Activated gamma-delta T cell (primary cell): ENCODE data around the gene GUCA1A.

ENCODE experiments used
- DNase-seq: peaks from one replicate; lab custom pipeline; 2025; lab: John Stamatoyannopoulos, UW
- total RNA-seq, 2 donors: gene quantifications; one replicate each; lab custom pipeline; 2026; lab: John Stamatoyannopoulos, UW

GUCA1A gene
- 0 to 0.09 reads per million in 2 donors for total RNA-seq

DNA sequence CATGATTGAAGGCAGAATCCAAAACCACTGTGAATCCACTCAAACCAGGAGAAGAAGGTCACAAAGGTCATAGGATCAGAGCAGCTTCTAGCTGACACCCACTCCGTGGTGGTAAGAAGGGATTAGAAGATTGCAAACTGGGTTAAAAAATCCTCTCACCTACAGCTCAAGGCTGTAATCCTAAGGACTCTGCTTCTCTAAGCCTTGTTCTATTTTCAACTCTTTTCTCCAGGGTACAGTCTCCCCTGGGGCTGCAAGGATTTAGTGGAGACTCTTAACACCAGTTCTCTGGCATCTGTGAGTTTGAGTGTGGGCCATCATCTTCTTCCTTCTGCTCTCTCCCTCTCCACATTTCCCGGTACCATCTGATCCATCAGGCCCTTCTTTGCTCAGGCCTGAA, at the start of gene GUCA1A:
Gene GUCA1A (plus strand): TSS at position 264 of the 400 bp plus-strand sequence. CDS start 250 bp downstream, outside the sequence.
- DNase-seq = no peak

- no peak for DNase-seq
Measured at GRCh38 chr6:42123379-42124103, 49.6 kb upstream of the GUCA1A start.

DNA sequence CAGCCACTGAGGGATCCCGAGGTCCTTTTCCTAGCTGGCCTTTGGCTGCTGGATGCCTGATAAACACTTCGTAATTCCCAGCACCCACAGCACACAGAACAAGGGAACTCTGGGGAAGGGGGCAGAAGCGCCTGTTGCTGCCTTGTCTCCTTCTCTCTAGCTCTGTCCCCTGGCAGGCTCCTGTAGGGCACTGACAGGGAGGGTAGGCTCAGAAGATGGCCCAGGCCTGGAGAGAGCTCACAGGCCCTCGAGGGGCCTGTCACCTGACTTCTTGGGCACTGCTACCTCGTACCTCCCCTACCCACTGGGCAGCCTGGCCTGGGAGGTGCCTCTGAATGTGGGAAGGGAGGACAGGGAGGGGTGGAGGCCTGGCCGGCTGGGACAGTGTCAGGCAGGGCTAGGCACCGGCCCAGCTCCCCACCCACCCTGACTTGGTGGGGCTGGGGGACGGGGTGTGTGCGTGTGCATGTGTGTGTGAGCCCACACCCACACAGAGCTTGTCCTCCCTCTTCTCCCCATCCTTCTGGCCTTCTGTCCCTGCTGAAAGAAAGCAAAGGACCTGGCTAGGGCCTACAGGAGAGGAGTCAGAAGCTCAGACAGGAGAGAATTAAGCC, 48.8 kb upstream of the GUCA1A start:
- no peak for DNase-seq

DNA sequence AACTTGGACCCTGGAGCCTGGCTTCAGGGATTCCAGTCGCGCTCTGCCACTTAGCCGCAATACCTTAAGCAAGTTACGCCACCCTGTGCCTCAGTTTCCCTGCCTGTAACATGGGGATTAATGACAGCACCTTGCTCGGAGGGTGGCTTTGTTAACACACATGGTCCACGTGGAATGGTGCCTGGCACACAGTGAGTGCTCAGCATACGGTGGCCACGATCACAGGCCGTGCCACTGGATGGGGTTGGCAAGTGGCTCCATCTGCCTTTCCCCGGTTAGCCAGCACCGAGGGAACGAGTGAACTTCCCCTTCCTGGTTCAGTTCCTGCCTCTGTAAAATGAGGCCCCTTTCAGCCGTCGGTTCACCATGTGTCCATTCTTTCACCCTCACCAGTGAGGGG, 47.9 kb upstream of the GUCA1A start:
- no peak for DNase-seq

DNA sequence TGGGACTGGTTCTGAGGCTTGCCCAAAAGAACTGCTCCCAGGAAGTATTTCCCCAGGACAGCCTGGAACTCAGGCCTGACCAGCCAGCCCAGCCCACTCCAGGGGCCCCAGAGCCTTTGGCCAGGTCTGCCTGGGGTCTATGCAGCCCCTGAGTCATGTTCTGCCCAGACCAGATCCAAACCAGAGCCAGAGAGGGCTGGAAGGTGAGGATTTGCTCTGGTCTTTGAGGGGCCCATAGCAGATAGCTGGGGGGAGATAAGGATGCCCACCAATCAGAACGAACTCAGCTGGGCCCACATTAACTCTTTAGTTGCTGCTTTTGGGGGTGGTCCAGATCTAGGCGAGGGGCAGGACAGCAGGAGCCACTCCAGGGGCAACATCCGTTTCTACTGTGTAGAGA, 47.5 kb upstream of the GUCA1A start:
- no peak for DNase-seq

GRCh38 chr6:42128460-42129359, 44.5 kb upstream of the GUCA1A start:
- no peak for DNase-seq

GRCh38 chr6:42129360-42129676, 43.8 kb upstream of the GUCA1A start:
- no peak for DNase-seq

GRCh38 chr6:42131531-42131930, 41.6 kb upstream of the GUCA1A start:
- no peak for DNase-seq

DNA sequence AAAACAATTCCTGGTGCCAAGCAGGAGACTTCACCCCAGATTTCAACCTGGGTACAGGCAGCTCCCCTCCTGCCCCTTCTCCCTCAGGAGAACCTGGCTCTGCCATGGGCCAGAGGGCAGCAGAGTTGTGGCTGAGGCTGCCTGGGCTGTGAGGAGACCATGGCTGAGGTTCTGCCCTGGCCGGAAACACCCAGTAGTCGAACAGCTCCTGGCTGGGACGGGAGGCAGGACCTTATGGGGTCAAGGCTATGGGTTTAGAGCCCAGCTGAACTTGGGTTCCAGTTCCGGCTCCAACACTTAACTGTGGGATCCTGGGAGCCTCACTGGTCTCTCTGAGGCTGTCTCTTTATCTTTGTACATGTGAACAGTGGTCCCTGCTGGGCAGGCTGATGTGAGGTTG, 39.2 kb upstream of the GUCA1A start:
- no peak for DNase-seq

DNA sequence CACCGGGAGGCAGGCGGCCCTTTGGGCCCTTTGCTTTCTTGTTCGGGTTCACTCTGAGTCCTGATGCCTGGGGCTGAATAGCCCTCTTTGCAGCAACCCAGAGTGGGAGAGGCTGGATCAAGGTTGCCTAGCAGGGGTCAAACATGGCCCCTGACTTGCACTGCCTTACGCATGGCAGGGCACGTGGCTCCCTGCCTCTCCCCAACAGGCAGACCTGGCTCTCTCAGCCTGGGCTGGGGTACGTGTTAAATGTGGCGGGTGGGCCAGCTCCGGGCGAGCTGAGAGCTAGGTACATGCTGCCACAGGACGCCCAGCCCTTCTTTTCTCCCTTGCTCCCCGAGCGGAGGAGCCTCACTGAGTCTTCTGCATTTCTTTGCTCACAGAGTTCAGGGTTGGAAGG, 38.0 kb upstream of the GUCA1A start:
- DNase-seq = no peak

DNA sequence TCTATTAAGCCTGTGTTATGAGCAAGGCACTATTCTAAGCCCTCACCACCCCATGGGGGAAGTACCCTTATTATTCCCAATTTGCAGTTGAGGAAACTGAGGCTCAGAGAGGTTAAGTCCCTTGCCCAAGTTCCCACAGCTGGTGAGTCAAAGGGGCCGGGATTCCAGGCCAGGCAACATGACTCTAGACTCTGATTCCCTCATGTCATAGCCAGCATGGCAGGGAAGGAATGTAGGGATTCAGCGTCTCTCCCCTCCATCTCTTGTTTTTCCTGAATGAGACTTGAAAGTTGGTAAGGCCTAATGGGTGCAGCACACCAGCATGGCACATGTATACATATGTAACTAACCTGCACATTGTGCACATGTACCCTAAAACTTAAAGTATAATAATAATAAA, 37.4 kb upstream of the GUCA1A start:
- no peak for DNase-seq

- no peak for DNase-seq
Measured at GRCh38 chr6:42136508-42137193, 36.5 kb upstream of the GUCA1A start.

DNA sequence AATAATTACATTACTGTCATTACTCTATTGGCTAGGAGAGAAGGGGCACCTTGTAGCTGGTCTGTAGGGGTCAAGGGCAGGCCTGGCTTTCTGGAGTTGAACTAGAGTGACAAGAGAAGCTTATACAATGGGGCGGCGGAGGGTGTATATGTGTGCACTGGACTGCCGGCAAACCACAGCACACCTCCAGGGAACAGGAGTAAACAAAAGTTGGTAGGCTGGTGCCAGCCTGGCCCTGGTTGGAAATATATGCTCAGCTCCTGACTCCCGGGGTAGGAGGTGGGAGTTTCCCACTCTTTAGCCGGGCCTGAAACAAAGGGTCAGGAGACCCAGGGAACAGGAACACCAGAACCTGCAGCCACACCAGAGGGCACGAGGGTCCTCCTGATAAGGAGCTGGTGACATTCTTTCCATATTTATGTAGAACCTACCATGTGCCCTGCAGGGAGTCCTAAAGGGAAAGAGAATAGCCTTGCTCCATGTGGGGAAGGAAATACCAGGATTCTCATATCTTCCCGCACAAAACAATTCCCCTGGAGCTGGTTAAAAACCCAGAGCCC, 35.9 kb upstream of the GUCA1A start:
- no peak for DNase-seq

DNA sequence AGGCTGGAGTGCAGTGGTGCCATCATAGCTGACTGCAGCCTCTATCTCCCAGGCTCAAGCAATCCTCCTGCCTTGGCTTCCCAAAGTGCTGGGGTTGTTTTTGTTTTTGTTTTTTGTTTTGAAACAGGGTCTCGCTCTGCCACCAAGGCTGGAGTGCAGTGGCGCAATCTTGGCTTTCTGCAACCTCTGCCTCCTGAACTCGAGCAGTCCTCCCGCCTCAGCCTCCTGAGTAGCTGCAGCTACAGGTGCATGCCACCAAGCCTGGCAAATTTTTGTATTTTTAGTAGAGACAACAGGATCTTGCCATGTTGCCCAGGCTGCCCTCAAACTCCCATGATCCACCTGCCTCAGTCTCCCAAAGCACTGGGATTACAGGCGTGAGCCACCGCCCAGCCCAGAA, 35.0 kb upstream of the GUCA1A start:
- no peak for DNase-seq

DNA sequence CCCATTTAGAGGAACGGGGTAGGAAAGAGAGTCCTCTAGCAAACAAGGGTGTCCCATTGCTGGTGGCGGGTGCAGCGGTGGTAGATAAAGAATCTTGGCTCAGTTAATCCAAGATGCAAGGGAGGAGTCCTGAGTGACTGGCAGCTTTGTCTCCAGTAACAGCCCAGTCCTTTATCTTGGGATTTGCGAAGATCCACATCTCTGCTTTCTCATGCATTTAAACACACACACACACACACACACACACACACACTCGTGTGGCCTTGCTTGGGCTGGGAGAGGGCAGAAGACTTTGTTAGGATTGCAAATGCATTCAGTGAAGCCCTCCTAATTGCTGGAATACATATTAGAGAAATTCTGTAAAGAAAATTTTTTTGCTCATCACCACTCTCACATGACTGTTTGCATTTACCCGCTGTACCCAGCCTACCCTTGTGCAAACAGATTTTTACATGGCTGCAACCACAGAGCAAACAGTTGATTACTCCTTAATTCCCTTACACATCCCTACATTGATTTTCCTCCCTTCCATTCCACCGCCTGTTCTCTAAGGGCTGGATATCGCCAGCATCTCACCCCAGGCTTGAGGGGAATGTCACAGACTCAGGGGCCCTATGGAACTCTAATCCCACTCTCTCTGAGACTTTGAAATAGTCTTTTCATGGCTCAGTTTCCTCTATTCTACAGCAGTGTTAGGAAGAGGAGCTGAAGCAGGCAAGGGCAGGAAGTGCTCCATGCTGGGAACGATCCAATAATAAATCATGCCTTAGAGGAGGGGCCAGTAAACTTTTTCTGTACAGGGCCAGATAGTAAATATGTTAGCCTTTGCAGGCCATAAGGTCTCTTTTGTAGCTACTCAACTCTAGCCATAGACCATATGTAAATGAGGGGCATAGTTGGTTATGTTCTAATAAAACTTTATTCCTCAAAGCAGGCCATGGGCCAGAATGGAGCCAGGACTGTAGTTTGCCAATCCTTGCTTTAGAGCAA, 34.2 kb upstream of the GUCA1A start:
- DNase-seq = no peak

DNA sequence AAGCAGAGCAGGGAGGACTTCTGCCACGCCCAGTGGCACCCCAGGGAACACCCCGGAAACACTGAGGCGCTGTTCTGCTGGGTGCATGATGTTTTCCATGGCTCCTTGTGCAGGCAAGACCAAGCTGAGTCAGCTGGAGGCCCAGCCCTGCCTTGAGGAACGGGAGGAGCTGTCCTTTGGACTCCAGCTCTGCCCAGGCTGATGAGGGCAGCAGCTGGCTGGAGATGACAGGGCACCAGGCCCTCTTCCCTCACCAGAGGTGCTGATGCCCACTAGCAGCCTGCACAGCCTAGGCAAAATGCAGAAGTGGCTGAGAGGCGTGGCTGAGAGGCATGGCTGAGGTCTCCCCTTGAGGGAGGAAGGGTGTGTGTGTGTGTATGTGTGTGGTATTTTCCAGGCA, 33.1 kb upstream of the GUCA1A start:
- DNase-seq = no peak

DNA sequence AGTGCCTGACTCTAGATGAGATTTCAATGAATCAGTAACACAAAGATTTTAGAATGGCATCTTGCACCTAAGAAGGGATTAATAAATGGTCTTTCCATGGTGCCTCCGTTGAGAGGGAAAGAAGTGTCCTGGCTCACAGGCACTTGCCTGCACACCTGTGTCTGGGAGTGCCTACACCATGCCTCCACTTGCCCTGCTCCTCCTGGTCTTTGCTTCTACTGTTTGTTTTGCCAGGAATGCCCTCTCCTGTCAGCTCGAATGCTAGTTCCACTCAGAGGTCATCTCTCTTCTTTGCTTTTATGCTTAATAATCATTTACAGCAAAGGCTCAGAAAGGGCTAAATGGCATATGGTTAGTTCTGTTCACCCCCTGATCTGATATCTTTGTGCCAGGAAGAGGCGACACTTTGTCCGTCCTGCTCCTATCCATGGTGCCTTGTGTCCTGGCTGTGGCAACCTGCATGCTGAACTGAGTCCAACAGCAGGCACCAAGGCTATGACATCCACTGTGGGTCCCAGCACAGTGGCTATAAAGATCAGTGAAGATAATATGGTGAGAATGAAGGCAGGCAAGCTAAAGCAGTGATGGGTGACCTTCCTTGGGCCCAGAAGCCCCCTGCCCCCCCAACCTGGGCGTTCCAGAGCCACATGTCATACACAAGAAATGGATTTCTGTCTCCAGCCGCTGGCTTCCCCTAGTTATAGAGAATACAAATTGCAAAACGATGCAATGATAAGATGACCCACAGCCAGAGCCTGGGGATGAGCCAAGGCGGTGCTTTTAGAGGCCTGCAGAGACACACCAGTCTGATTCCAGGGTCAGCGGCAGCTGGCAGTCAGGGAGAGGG, 32.2 kb upstream of the GUCA1A start:
- DNase-seq = no peak

DNA sequence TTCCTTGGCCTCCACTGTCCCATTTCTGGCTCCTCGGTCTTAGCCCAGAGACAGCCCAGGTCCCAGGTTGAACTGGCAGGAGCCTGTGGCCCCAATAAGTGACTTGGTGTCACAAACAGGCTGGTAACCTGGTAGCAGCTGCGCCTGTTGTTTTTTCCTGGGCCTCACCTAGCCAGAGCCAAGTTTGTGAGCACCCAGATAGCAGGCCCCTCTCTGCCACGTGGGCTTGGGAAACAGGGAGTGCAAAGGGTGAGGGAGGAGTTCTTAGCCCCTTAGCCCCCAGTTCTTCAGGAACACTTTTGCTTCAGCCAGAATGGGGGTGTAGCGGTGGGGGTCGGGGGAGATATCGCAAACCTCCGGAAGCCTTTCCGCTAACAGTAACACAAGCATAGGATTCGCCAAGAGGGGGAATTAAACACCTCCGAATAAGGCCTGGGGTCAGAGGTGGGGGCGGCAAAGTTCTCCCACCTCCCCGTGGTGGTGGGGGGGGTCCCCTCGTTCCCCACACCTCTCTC, 31.5 kb upstream of the GUCA1A start:
- no peak for DNase-seq

GRCh38 chr6:42142118-42142835, 30.9 kb upstream of the GUCA1A start, which contains the start of gene C6orf132:
Gene C6orf132 (minus strand): TSS chr6:42142620. CDS start chr6:42142444, 176 bp downstream.
- no peak for DNase-seq
